Hematopoietic multipotent progenitor cell (in vitro differentiated cells): Measurements from ENCODE around the gene UGT2B17. TPM values are rescaled to one million over a fixed set of nuclear protein-coding genes. Genes with fewer than 3 reads are reported as not detected.

Experiments used
- DNase-seq, 3 donors: peaks; one replicate each; pipeline ENCODE4 v3.0.0-alpha.2; 2011 to 2015; ENCODE audit warnings: low read depth in 2 of 3, low spot score in 2 of 3
- total RNA-seq: library from RNA; depleted of rRNA; stranded (reverse); fragments of >200 nt; gene quantifications from one replicate; pipeline ENCODE4 v1.2.3, GENCODE V29; 2012

UGT2B17 gene
- total RNA-seq, 1 donor, result not detected

DNA sequence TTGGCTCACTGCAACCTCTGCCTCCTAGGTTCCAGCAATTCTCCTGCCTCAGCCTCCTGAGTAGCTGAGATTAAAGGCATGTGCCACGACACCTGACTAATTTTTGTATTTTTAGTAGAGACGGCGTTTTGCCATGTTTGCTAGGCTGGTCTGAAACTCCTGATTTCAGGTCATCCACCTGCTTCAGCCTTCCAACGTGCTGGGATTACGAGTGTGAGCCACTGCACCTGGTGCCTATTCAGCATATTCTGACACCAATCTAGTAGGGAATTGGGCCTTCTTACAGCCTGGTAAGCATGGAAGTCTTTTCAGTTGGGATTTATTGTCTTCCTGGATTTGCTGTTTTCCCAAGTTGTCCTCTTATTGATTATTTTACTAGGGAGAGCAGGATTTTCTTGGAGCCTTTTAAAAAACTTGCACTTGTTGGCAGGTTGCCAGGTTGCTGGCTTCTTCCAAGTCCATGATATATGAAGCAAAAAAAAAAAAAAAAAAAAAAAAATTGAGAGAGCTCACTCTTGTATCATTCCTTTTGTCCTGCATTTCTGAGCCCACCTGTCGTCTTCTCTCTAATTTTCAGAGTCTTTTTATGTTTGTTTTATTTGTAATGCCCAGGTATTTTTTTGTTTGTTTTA lies 85.2 kb downstream of the UGT2B17 start:
- no peak for DNase-seq

DNA sequence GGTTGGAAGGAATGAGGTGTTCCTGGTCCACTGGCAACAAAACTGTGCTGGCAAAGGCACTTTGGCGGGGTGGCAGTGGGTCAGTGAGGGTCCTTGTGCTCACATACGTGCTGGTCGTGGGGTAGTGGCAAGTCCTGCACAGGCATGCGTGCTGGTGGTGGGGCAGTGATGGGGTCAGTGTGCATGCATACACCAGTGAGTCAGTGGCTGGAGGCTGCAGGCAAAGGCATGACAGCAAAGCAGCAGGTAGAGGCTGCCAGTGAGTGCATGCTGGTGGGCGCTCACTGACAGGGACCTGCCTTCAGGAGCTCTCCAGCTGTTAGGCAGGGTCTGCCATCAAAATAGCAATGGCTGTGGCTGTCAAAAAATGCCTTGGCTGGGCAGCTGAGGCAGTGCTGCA lies 86.8 kb downstream of the UGT2B17 start:
- no peak for DNase-seq

Other genes with a start within 250 kb of the UGT2B17 start
- 48.7 TPM for gene YTHDC1, start 226.2 kb downstream of the UGT2B17 start, total RNA-seq
- gene TMPRSS11E, start 128.9 kb downstream of the UGT2B17 start, total RNA-seq, result not detected
- gene UGT2B15, start 94.3 kb upstream of the UGT2B17 start, total RNA-seq, result not detected
- not detected for gene UGT2B10, start 239.7 kb upstream of the UGT2B17 start, total RNA-seq